Measurements from ENCODE around the gene CCNG1.
A peak's percentile ranks its signal among the peaks of the same experiment; 100 is the strongest.
"Not testable (repeated sequence)": the region's sequence is repeated elsewhere in the genome, so short reads cannot be mapped to it uniquely, and the experiment has no call there.

CCNG1 gene

GRCh38 chr5:163410505-163410904 is 26.9 kb upstream of the CCNG1 start:
- H3K4me3 ChIP-seq (ENCODE audit: low read depth, low read length), result no peak overlapping the region
- no peaks in the 10 kb centered on the region for H3K36me3 ChIP-seq (ENCODE audit: control insufficient read depth, insufficient read depth, low read length)
- H3K27me3 ChIP-seq (ENCODE audit: control insufficient read depth, insufficient read depth, low read length), result no peaks in the 10 kb centered on the region
- no peaks in the 10 kb centered on the region for H3K4me1 ChIP-seq (ENCODE audit: control insufficient read depth, insufficient read depth, low read length)
- no peak overlapping the region for H3K9ac ChIP-seq (ENCODE audit: low read depth, low read length)
- no peaks in the 10 kb centered on the region for H3K9me3 ChIP-seq (ENCODE audit: control insufficient read depth, insufficient read depth, low read length)

GRCh38 chr5:163415673-163416072 is 21.7 kb upstream of the CCNG1 start:
- not testable (repeated sequence) for H3K36me3 ChIP-seq (ENCODE audit: control insufficient read depth, insufficient read depth, low read length); H3K9ac ChIP-seq (ENCODE audit: low read depth, low read length); H3K9me3 ChIP-seq (ENCODE audit: control insufficient read depth, insufficient read depth, low read length); H3K27me3 ChIP-seq (ENCODE audit: control insufficient read depth, insufficient read depth, low read length); H3K4me1 ChIP-seq (ENCODE audit: control insufficient read depth, insufficient read depth, low read length)
- peak overlapping the region; percentile 32 for H3K4me3 ChIP-seq (ENCODE audit: low read depth, low read length)

GRCh38 chr5:163424836-163425235 is 12.6 kb upstream of the CCNG1 start:
- H3K4me3 ChIP-seq (ENCODE audit: low read depth, low read length), result no peak overlapping the region
- H3K36me3 ChIP-seq (ENCODE audit: control insufficient read depth, insufficient read depth, low read length), result no peaks in the 10 kb centered on the region
- no peaks in the 10 kb centered on the region for H3K9me3 ChIP-seq (ENCODE audit: control insufficient read depth, insufficient read depth, low read length)
- H3K4me1 ChIP-seq (ENCODE audit: control insufficient read depth, insufficient read depth, low read length), result no peaks in the 10 kb centered on the region
- no peaks in the 10 kb centered on the region for H3K27me3 ChIP-seq (ENCODE audit: control insufficient read depth, insufficient read depth, low read length)
- no peak overlapping the region for H3K9ac ChIP-seq (ENCODE audit: low read depth, low read length)

GRCh38 chr5:163426128-163426527 is 11.3 kb upstream of the CCNG1 start:
- not testable (repeated sequence) for H3K27me3 ChIP-seq (ENCODE audit: control insufficient read depth, insufficient read depth, low read length); H3K36me3 ChIP-seq (ENCODE audit: control insufficient read depth, insufficient read depth, low read length); H3K9me3 ChIP-seq (ENCODE audit: control insufficient read depth, insufficient read depth, low read length); H3K4me1 ChIP-seq (ENCODE audit: control insufficient read depth, insufficient read depth, low read length); H3K4me3 ChIP-seq (ENCODE audit: low read depth, low read length); H3K9ac ChIP-seq (ENCODE audit: low read depth, low read length)

- no peaks in the 10 kb centered on the region for H3K36me3 ChIP-seq (ENCODE audit: control insufficient read depth, insufficient read depth, low read length)
- H3K27me3 ChIP-seq (ENCODE audit: control insufficient read depth, insufficient read depth, low read length), result no peaks in the 10 kb centered on the region
- no peak overlapping the region for H3K4me3 ChIP-seq (ENCODE audit: low read depth, low read length)
- no peaks in the 10 kb centered on the region for H3K9me3 ChIP-seq (ENCODE audit: control insufficient read depth, insufficient read depth, low read length)
- H3K4me1 ChIP-seq (ENCODE audit: control insufficient read depth, insufficient read depth, low read length), result peaks cover 5% of the 10 kb centered on the region
- H3K9ac ChIP-seq (ENCODE audit: low read depth, low read length), result no peak overlapping the region
Observed at GRCh38 chr5:163432544-163432943, 4.9 kb upstream of the CCNG1 start.

- Histone ChIP-seq H3K9ac (ENCODE audit: low read depth, low read length) (no peak overlapping the region), H3K9me3 (ENCODE audit: control insufficient read depth, insufficient read depth, low read length) (no peaks in the 10 kb centered on the region), H3K4me1 (ENCODE audit: control insufficient read depth, insufficient read depth, low read length) (peaks cover 5% of the 10 kb centered on the region), H3K36me3 (ENCODE audit: control insufficient read depth, insufficient read depth, low read length) (no peaks in the 10 kb centered on the region), H3K4me3 (ENCODE audit: low read depth, low read length) (no peak overlapping the region), H3K27me3 (ENCODE audit: control insufficient read depth, insufficient read depth, low read length) (no peaks in the 10 kb centered on the region)
Observed at GRCh38 chr5:163433271-163433670, 4.1 kb upstream of the CCNG1 start.

- no peaks in the 10 kb centered on the region for H3K27me3 ChIP-seq (ENCODE audit: control insufficient read depth, insufficient read depth, low read length)
- H3K4me1 ChIP-seq (ENCODE audit: control insufficient read depth, insufficient read depth, low read length), result peaks cover 11% of the 10 kb centered on the region
- H3K9ac ChIP-seq (ENCODE audit: low read depth, low read length), result no peak overlapping the region
- H3K9me3 ChIP-seq (ENCODE audit: control insufficient read depth, insufficient read depth, low read length), result no peaks in the 10 kb centered on the region
- H3K36me3 ChIP-seq (ENCODE audit: control insufficient read depth, insufficient read depth, low read length), result peaks cover 6% of the 10 kb centered on the region
- no peak overlapping the region for H3K4me3 ChIP-seq (ENCODE audit: low read depth, low read length)
Observed at GRCh38 chr5:163434401-163434866, 3.0 kb upstream of the CCNG1 start.

- Histone ChIP-seq H3K9ac (ENCODE audit: low read depth, low read length) (peak overlapping the region; percentile 74), H3K9me3 (ENCODE audit: control insufficient read depth, insufficient read depth, low read length) (no peaks in the 10 kb centered on the region)
Observed at GRCh38 chr5:163436515-163436914, 880 bp upstream of the CCNG1 start.

GRCh38 chr5:163437011-163437308 is 435 bp upstream of the CCNG1 start:
- Histone ChIP-seq H3K36me3 (ENCODE audit: control insufficient read depth, insufficient read depth, low read length) (peaks cover 14% of the 10 kb centered on the region), H3K9ac (ENCODE audit: low read depth, low read length) (peak overlapping the region; percentile 74), H3K4me1 (ENCODE audit: control insufficient read depth, insufficient read depth, low read length) (peaks cover 11% of the 10 kb centered on the region), H3K4me3 (ENCODE audit: low read depth, low read length) (peak overlapping the region; percentile 45), H3K27me3 (ENCODE audit: control insufficient read depth, insufficient read depth, low read length) (no peaks in the 10 kb centered on the region), H3K9me3 (ENCODE audit: control insufficient read depth, insufficient read depth, low read length) (no peaks in the 10 kb centered on the region)

More at GRCh38 chr5:163436515-163436914, 880 bp upstream of the CCNG1 start:
- peaks cover 11% of the 10 kb centered on the region for H3K4me1 ChIP-seq (ENCODE audit: control insufficient read depth, insufficient read depth, low read length)
- H3K27me3 ChIP-seq (ENCODE audit: control insufficient read depth, insufficient read depth, low read length), result no peaks in the 10 kb centered on the region
- H3K4me3 ChIP-seq (ENCODE audit: low read depth, low read length), result peak overlapping the region; percentile 45
- H3K36me3 ChIP-seq (ENCODE audit: control insufficient read depth, insufficient read depth, low read length), result peaks cover 14% of the 10 kb centered on the region

- Histone ChIP-seq H3K36me3 (ENCODE audit: control insufficient read depth, insufficient read depth, low read length) (peaks cover 19% of the 10 kb centered on the region), H3K4me3 (ENCODE audit: low read depth, low read length) (peak overlapping the region; percentile 54), H3K27me3 (ENCODE audit: control insufficient read depth, insufficient read depth, low read length) (no peaks in the 10 kb centered on the region), H3K9me3 (ENCODE audit: control insufficient read depth, insufficient read depth, low read length) (no peaks in the 10 kb centered on the region), H3K9ac (ENCODE audit: low read depth, low read length) (peak overlapping the region; percentile 61), H3K4me1 (ENCODE audit: control insufficient read depth, insufficient read depth, low read length) (peaks cover 8% of the 10 kb centered on the region)
Observed at GRCh38 chr5:163439092-163439425, 1.7 kb downstream of the CCNG1 start.

GRCh38 chr5:163440954-163441353 is 3.6 kb downstream of the CCNG1 start:
- Histone ChIP-seq H3K4me3 (ENCODE audit: low read depth, low read length) (no peak overlapping the region), H3K36me3 (ENCODE audit: control insufficient read depth, insufficient read depth, low read length) (peaks cover 25% of the 10 kb centered on the region), H3K9ac (ENCODE audit: low read depth, low read length) (no peak overlapping the region), H3K9me3 (ENCODE audit: control insufficient read depth, insufficient read depth, low read length) (no peaks in the 10 kb centered on the region), H3K4me1 (ENCODE audit: control insufficient read depth, insufficient read depth, low read length) (peaks cover 8% of the 10 kb centered on the region), H3K27me3 (ENCODE audit: control insufficient read depth, insufficient read depth, low read length) (no peaks in the 10 kb centered on the region)

GRCh38 chr5:163444526-163444925 is 7.1 kb downstream of the CCNG1 start:
- Histone ChIP-seq H3K4me3 (ENCODE audit: low read depth, low read length) (no peak overlapping the region), H3K9ac (ENCODE audit: low read depth, low read length) (no peak overlapping the region), H3K36me3 (ENCODE audit: control insufficient read depth, insufficient read depth, low read length) (peaks cover 18% of the 10 kb centered on the region), H3K4me1 (ENCODE audit: control insufficient read depth, insufficient read depth, low read length) (no peaks in the 10 kb centered on the region), H3K27me3 (ENCODE audit: control insufficient read depth, insufficient read depth, low read length) (no peaks in the 10 kb centered on the region), H3K9me3 (ENCODE audit: control insufficient read depth, insufficient read depth, low read length) (no peaks in the 10 kb centered on the region)

- Histone ChIP-seq H3K36me3 (ENCODE audit: control insufficient read depth, insufficient read depth, low read length) (peaks cover 16% of the 10 kb centered on the region), H3K4me3 (ENCODE audit: low read depth, low read length) (no peak overlapping the region), H3K9ac (ENCODE audit: low read depth, low read length) (no peak overlapping the region), H3K4me1 (ENCODE audit: control insufficient read depth, insufficient read depth, low read length) (no peaks in the 10 kb centered on the region), H3K9me3 (ENCODE audit: control insufficient read depth, insufficient read depth, low read length) (no peaks in the 10 kb centered on the region), H3K27me3 (ENCODE audit: control insufficient read depth, insufficient read depth, low read length) (no peaks in the 10 kb centered on the region)
Observed at GRCh38 chr5:163445345-163445744, 8.0 kb downstream of the CCNG1 start.
